SH-SY5Y (cell line): Measurements from ENCODE around the gene SLC22A3.

Experiments
- GATA2 ChIP-seq: IDR thresholded peaks from 2 replicates; pipeline ENCODE4 v1.6.1; 2011; ENCODE audit warnings: mild to moderate bottlenecking, low read depth, low read length
- GATA3 ChIP-seq: IDR thresholded peaks from 2 replicates; pipeline ENCODE4 v1.6.1; 2011; ENCODE audit warnings: low read depth, mild to moderate bottlenecking, low read length, moderate library complexity

DNA sequence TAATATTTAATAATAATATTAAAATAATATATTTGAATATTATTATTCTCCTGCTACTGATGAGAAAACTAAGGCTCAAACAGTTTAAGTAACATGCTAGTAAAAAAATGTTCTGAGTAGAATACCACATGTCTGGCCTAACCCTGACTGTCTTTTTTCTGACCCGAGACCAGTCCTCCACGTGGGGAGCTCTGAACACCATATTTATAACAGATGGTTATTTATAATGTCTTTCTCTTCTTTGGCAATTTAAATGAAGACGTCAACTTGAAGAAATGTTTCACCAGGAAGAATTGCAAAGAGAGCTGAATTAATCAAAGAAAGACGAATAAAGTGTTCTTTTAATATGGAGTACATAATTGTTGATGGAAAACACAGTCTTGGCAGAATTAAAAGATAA, 82.0 kb downstream of the SLC22A3 start:
- TF ChIP-seq GATA2 (no peak), GATA3 (no peak)
